GM12872 (cell line): Measurements from ENCODE around the gene RHOBTB3.

ENCODE experiments used
- CTCF ChIP-seq: IDR thresholded peaks from 3 replicates; pipeline ENCODE4 v1.5.1; 2011; ENCODE audit warnings: low read depth, mild to moderate bottlenecking, low read length, moderate library complexity; ENCODE audit not compliant: insufficient read depth

The RHOBTB3 gene

GRCh38 chr5:95827892-95828246, 96.7 kb downstream of the RHOBTB3 start:
- no peak for TF ChIP-seq CTCF

- TF ChIP-seq CTCF: no peak
Observed at GRCh38 chr5:95830226-95830625, 99.1 kb downstream of the RHOBTB3 start.

- TF ChIP-seq CTCF: no peak
Observed at GRCh38 chr5:95832664-95833063, 101.5 kb downstream of the RHOBTB3 start.

- TF ChIP-seq CTCF: no peak
Observed at GRCh38 chr5:95835682-95836385, 104.7 kb downstream of the RHOBTB3 start.

- TF ChIP-seq CTCF: no peak
Observed at GRCh38 chr5:95836544-95836943, 105.4 kb downstream of the RHOBTB3 start.

- no peak for TF ChIP-seq CTCF
Observed at GRCh38 chr5:95837492-95837891, 106.4 kb downstream of the RHOBTB3 start.

- no peak for TF ChIP-seq CTCF
Observed at GRCh38 chr5:95838001-95838520, 106.9 kb downstream of the RHOBTB3 start.
